ENCODE data around the gene ADO.

- TF ChIP-seq CTCF (conservative IDR thresholded peaks at IDR 0.05): no peak
- no peak for TF ChIP-seq ZFX (IDR thresholded peaks at IDR 0.05)
Observed at GRCh38 chr10:62772186-62772974, 32.1 kb upstream of the ADO start.
